ENCODE measurements around the gene ASIC3.
"Not testable (repeated sequence)": the region's sequence is repeated elsewhere in the genome, so short reads cannot be mapped to it uniquely, and the experiment has no call there.

The ASIC3 gene

GRCh38 chr7:151017953-151018420 is 30.3 kb upstream of the ASIC3 start:
- Histone ChIP-seq H2AFZ (ENCODE audit: low read depth, low read length) (peak overlapping the region; percentile 5), H3K9me3 (ENCODE audit: low read length) (no peaks in the 10 kb centered on the region), H3K4me3 (ENCODE audit: low read length) (peak overlapping the region; percentile 29), H3K27me3 (ENCODE audit: insufficient read depth, low read length) (no peaks in the 10 kb centered on the region), H3K4me1 (ENCODE audit: insufficient read depth, low read length) (peaks cover 18% of the 10 kb centered on the region), H3K36me3 (ENCODE audit: insufficient read depth, low read length) (no peaks in the 10 kb centered on the region)

- no peaks in the 10 kb centered on the region for H3K9me3 ChIP-seq (ENCODE audit: low read length)
- no peaks in the 10 kb centered on the region for H3K36me3 ChIP-seq (ENCODE audit: insufficient read depth, low read length)
- H2AFZ ChIP-seq (ENCODE audit: low read depth, low read length) = peak overlapping the region; percentile 5
- peaks cover 18% of the 10 kb centered on the region for H3K4me1 ChIP-seq (ENCODE audit: insufficient read depth, low read length)
- no peak overlapping the region for H3K4me3 ChIP-seq (ENCODE audit: low read length)
- no peaks in the 10 kb centered on the region for H3K27me3 ChIP-seq (ENCODE audit: insufficient read depth, low read length)
These were observed 29.8 kb upstream of the ASIC3 start for GRCh38 chr7:151018421-151019129.

- no peak overlapping the region for H2AFZ ChIP-seq (ENCODE audit: low read depth, low read length)
- peaks cover 18% of the 10 kb centered on the region for H3K4me1 ChIP-seq (ENCODE audit: insufficient read depth, low read length)
- H3K27me3 ChIP-seq (ENCODE audit: insufficient read depth, low read length) = no peaks in the 10 kb centered on the region
- H3K4me3 ChIP-seq (ENCODE audit: low read length) = no peak overlapping the region
- H3K9me3 ChIP-seq (ENCODE audit: low read length) = no peaks in the 10 kb centered on the region
- no peaks in the 10 kb centered on the region for H3K36me3 ChIP-seq (ENCODE audit: insufficient read depth, low read length)
These were observed 29.2 kb upstream of the ASIC3 start for GRCh38 chr7:151019130-151019447.

GRCh38 chr7:151020231-151020630 is 28.1 kb upstream of the ASIC3 start:
- no peaks in the 10 kb centered on the region for H3K27me3 ChIP-seq (ENCODE audit: insufficient read depth, low read length)
- H3K9me3 ChIP-seq (ENCODE audit: low read length) = no peaks in the 10 kb centered on the region
- H2AFZ ChIP-seq (ENCODE audit: low read depth, low read length) = peak overlapping the region; percentile 27
- peak overlapping the region; percentile 12 for H3K4me3 ChIP-seq (ENCODE audit: low read length)
- peaks cover 18% of the 10 kb centered on the region for H3K4me1 ChIP-seq (ENCODE audit: insufficient read depth, low read length)
- H3K36me3 ChIP-seq (ENCODE audit: insufficient read depth, low read length) = no peaks in the 10 kb centered on the region

- Histone ChIP-seq H3K27me3 (ENCODE audit: insufficient read depth, low read length) (no peaks in the 10 kb centered on the region), H3K36me3 (ENCODE audit: insufficient read depth, low read length) (no peaks in the 10 kb centered on the region), H3K9me3 (ENCODE audit: low read length) (no peaks in the 10 kb centered on the region), H3K4me1 (ENCODE audit: insufficient read depth, low read length) (peaks cover 20% of the 10 kb centered on the region), H3K4me3 (ENCODE audit: low read length) (no peak overlapping the region), H2AFZ (ENCODE audit: low read depth, low read length) (no peak overlapping the region)
These were observed 25.1 kb upstream of the ASIC3 start for GRCh38 chr7:151023232-151023631.

- H3K9me3 ChIP-seq (ENCODE audit: low read length) = no peaks in the 10 kb centered on the region
- peaks cover 25% of the 10 kb centered on the region for H3K4me1 ChIP-seq (ENCODE audit: insufficient read depth, low read length)
- H3K27me3 ChIP-seq (ENCODE audit: insufficient read depth, low read length) = no peaks in the 10 kb centered on the region
- no peak within 1 kb of the TSS for H2AFZ ChIP-seq (ENCODE audit: low read depth, low read length)
- H3K4me3 ChIP-seq (ENCODE audit: low read length) = no peak within 1 kb of the TSS
- no peaks in the 10 kb centered on the region for H3K36me3 ChIP-seq (ENCODE audit: insufficient read depth, low read length)
These were observed 23.8 kb upstream of the ASIC3 start, which contains the start of gene ATG9B for GRCh38 chr7:151024435-151025056. Gene ATG9B, minus strand, starts transcription at chr7:151024494. Its CDS starts 71 bp downstream, at chr7:151024423.

- H3K4me1 ChIP-seq (ENCODE audit: insufficient read depth, low read length) = peaks cover 11% of the 10 kb centered on the region
These were observed 22.2 kb upstream of the ASIC3 start for GRCh38 chr7:151025924-151026671.

GRCh38 chr7:151026771-151027727 is 21.3 kb upstream of the ASIC3 start:
- H3K4me1 ChIP-seq (ENCODE audit: insufficient read depth, low read length) = peaks cover 11% of the 10 kb centered on the region
- H2AFZ ChIP-seq (ENCODE audit: low read depth, low read length); H3K9me3 ChIP-seq (ENCODE audit: low read length); H3K36me3 ChIP-seq (ENCODE audit: insufficient read depth, low read length); H3K27me3 ChIP-seq (ENCODE audit: insufficient read depth, low read length): not testable (repeated sequence)
- H3K4me3 ChIP-seq (ENCODE audit: low read length) = peak overlapping the region; percentile 79

More at GRCh38 chr7:151025924-151026671, 22.2 kb upstream of the ASIC3 start:
- H3K4me3 ChIP-seq (ENCODE audit: low read length) = no peak overlapping the region
- no peak overlapping the region for H2AFZ ChIP-seq (ENCODE audit: low read depth, low read length)
- no peaks in the 10 kb centered on the region for H3K9me3 ChIP-seq (ENCODE audit: low read length)
- no peaks in the 10 kb centered on the region for H3K27me3 ChIP-seq (ENCODE audit: insufficient read depth, low read length)
- H3K36me3 ChIP-seq (ENCODE audit: insufficient read depth, low read length) = no peaks in the 10 kb centered on the region

- H3K9me3 ChIP-seq (ENCODE audit: low read length); H3K27me3 ChIP-seq (ENCODE audit: insufficient read depth, low read length); H3K36me3 ChIP-seq (ENCODE audit: insufficient read depth, low read length): not testable (repeated sequence)
- peaks cover 11% of the 10 kb centered on the region for H3K4me1 ChIP-seq (ENCODE audit: insufficient read depth, low read length)
- peak overlapping the region; percentile 65 for H2AFZ ChIP-seq (ENCODE audit: low read depth, low read length)
- peak overlapping the region; percentile 79 for H3K4me3 ChIP-seq (ENCODE audit: low read length)
These were observed 20.6 kb upstream of the ASIC3 start for GRCh38 chr7:151027728-151028130.

GRCh38 chr7:151028131-151028947 is 20.0 kb upstream of the ASIC3 start, which contains the start of gene ABCB8:
Gene ABCB8, plus strand, starts transcription at chr7:151028450. Its CDS starts 66 bp downstream, at chr7:151028516.
- no peaks in the 10 kb centered on the region for H3K27me3 ChIP-seq (ENCODE audit: insufficient read depth, low read length)
- H3K36me3 ChIP-seq (ENCODE audit: insufficient read depth, low read length) = no peaks in the 10 kb centered on the region
- H3K9me3 ChIP-seq (ENCODE audit: low read length) = no peaks in the 10 kb centered on the region
- H3K4me3 ChIP-seq (ENCODE audit: low read length) = peak within 1 kb of the TSS; percentile 79
- peaks cover 11% of the 10 kb centered on the region for H3K4me1 ChIP-seq (ENCODE audit: insufficient read depth, low read length)
- peak within 1 kb of the TSS; percentile 65 for H2AFZ ChIP-seq (ENCODE audit: low read depth, low read length)

- H3K27me3 ChIP-seq (ENCODE audit: insufficient read depth, low read length) = no peaks in the 10 kb centered on the region
- H3K36me3 ChIP-seq (ENCODE audit: insufficient read depth, low read length) = no peaks in the 10 kb centered on the region
- no peaks in the 10 kb centered on the region for H3K9me3 ChIP-seq (ENCODE audit: low read length)
- H3K4me1 ChIP-seq (ENCODE audit: insufficient read depth, low read length) = peaks cover 11% of the 10 kb centered on the region
- H3K4me3 ChIP-seq (ENCODE audit: low read length) = peak overlapping the region; percentile 79
- peak overlapping the region; percentile 61 for H2AFZ ChIP-seq (ENCODE audit: low read depth, low read length)
These were observed 19.3 kb upstream of the ASIC3 start for GRCh38 chr7:151028948-151029501.
